Measurements from ENCODE around the gene PAPOLB. TPM values are rescaled to one million over a fixed set of nuclear protein-coding genes. Genes with fewer than 3 reads are reported as not detected.
"Not testable (repeated sequence)": the region's sequence is repeated elsewhere in the genome, so short reads cannot be mapped to it uniquely, and the experiment has no call there.

The PAPOLB gene
- not detected for total RNA-seq

GRCh38 chr7:4861673-4862072 lies at the start of gene PAPOLB:
Gene PAPOLB (minus strand): TSS chr7:4862030. CDS start chr7:4861810, 220 bp downstream.
- Mint-ChIP-seq H3K4me1 (peaks cover 1% of the 10 kb centered on the region), H3K27me3 (peaks cover 57% of the 10 kb centered on the region), H3K36me3 (ENCODE audit: low read depth) (peaks cover 8% of the 10 kb centered on the region), H3K9me3 (ENCODE audit: low read depth) (peaks cover 2% of the 10 kb centered on the region), H3K27ac (no peak within 1 kb of the TSS), H3K4me3 (peak within 1 kb of the TSS; percentile 11)
- CTCF ChIA-PET = no interaction called here
- POLR2A ChIA-PET = no interaction called here
- ATAC-seq (no peak), DNase-seq (peak; percentile 29)
- intact Hi-C loops (cut with DNase I, micrococcal nuclease) = no loop called here

GRCh38 chr7:4911111-4911828 lies 49.4 kb upstream of the PAPOLB start:
- no peak overlapping the region for H3K4me3 Mint-ChIP-seq
- H3K27ac Mint-ChIP-seq = no peak overlapping the region
- ATAC-seq = no peak
- H3K36me3 Mint-ChIP-seq (ENCODE audit: low read depth) = no peaks in the 10 kb centered on the region
- no peaks in the 10 kb centered on the region for H3K27me3 Mint-ChIP-seq
- no peak for DNase-seq
- H3K4me1 Mint-ChIP-seq = no peaks in the 10 kb centered on the region
- no peaks in the 10 kb centered on the region for H3K9me3 Mint-ChIP-seq (ENCODE audit: low read depth)
- ChIA-PET POLR2A (no interaction called here), CTCF (interaction anchor here (0.7 kb wide), 2 partner anchors 12 to 150 kb away, joined by 3 read pairs; no protein-coding TSS in a partner anchor)
- intact Hi-C loops (cut with DNase I, micrococcal nuclease) = no loop called here

- H3K9me3 Mint-ChIP-seq (ENCODE audit: low read depth) = no peaks in the 10 kb centered on the region
- H3K4me3 Mint-ChIP-seq = no peak overlapping the region
- ATAC-seq (no peak), DNase-seq (no peak)
- H3K36me3 Mint-ChIP-seq (ENCODE audit: low read depth) = no peaks in the 10 kb centered on the region
- no peaks in the 10 kb centered on the region for H3K4me1 Mint-ChIP-seq
- no peak overlapping the region for H3K27ac Mint-ChIP-seq
- CTCF ChIA-PET = interaction anchor here (0.6 to 0.7 kb wide), 2 partner anchors 92 to 464 kb away, joined by 3 read pairs; no protein-coding TSS in a partner anchor
- intact Hi-C loops (cut with DNase I, micrococcal nuclease) = no loop called here
- POLR2A ChIA-PET = no interaction called here
- no peaks in the 10 kb centered on the region for H3K27me3 Mint-ChIP-seq
These were observed 44.9 kb upstream of the PAPOLB start for GRCh38 chr7:4906682-4907081.

DNA sequence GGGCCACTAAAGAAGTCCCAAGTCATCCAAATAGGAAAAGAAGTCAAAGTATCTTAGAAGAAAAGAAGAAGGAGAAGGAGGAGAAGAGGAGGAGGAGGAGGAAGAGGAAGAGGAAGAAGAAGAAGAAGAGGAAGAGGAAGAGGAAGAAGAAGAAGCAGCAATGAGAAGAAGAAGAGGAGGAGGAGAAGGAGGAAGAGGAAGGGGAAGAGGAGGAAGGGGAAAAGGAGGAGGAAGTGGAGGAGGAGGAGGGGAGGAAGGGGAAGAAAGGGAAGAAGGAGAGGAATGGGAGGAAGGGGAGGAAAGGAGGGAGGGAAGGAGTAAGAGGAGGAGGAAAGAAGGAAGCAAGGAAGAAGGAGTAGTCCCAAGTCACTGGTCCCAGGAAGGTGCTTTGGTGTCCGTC lies 43.3 kb upstream of the PAPOLB start:
- ChIA-PET POLR2A (no interaction called here), CTCF (no interaction called here)
- Mint-ChIP-seq H3K4me3 (no peak overlapping the region), H3K27me3 (no peaks in the 10 kb centered on the region), H3K4me1 (no peaks in the 10 kb centered on the region), H3K27ac (no peak overlapping the region), H3K9me3 (ENCODE audit: low read depth) (no peaks in the 10 kb centered on the region), H3K36me3 (ENCODE audit: low read depth) (no peaks in the 10 kb centered on the region)
- ATAC-seq = no peak
- intact Hi-C loops (cut with DNase I, micrococcal nuclease) = no loop called here
- DNase-seq = no peak

DNA sequence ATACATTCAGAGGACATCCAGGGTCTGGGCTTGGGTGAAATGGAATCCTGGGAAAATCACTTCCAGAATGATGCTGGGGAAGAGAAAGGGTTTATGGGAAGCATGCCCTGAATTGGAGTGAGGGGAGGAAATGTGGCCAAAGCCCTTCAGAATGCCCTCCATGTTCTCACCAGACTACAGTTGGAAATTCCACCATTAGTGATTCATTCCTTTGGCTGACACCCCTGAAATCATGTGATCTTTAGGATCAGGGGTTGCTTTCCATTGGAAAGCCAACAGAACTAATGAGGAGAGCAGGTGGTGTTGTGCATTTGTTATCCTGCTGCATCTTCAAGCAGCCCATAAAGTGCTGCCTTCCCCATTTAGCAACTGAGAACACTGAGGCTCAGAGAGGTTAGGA lies 42.5 kb upstream of the PAPOLB start:
- ChIA-PET CTCF (interaction anchor here (0.7 kb wide), 1 partner anchor 293 kb away, joined by 3 read pairs; no protein-coding TSS in a partner anchor), POLR2A (no interaction called here)

DNA sequence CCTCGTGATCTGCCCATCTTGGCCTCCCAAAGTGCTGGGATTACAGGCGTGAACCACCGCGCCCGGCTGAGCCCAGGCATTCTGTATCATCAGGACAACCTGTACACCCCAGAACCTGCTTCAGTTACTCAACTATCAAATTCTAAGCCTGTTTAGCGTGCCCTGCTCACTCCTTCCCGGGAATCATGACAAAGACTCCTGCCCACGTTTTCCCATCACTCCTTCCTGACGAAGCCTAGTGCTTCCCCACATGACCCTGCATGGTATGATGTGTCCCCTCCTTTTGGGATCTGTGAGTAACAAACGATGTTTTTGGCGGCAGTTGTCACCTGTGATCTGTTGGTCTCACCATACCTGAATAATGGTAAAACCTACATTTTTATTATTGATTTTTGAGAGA lies 33.9 kb upstream of the PAPOLB start:
- Mint-ChIP-seq H3K36me3 (ENCODE audit: low read depth) (no peaks in the 10 kb centered on the region), H3K9me3 (ENCODE audit: low read depth) (peaks cover 4% of the 10 kb centered on the region), H3K4me3 (no peak overlapping the region), H3K27ac (no peak overlapping the region), H3K4me1 (no peaks in the 10 kb centered on the region), H3K27me3 (peaks cover 2% of the 10 kb centered on the region)
- no peak for ATAC-seq
- ChIA-PET POLR2A (no interaction called here), CTCF (interaction anchor here (0.9 kb wide), 1 partner anchor 97 kb away, joined by 3 read pairs; no protein-coding TSS in a partner anchor)
- DNase-seq = no peak
- intact Hi-C loops (cut with DNase I, micrococcal nuclease) = no loop called here

More for the DNA sequence above, 42.5 kb upstream of the PAPOLB start:
- Mint-ChIP-seq H3K9me3 (ENCODE audit: low read depth) (no peaks in the 10 kb centered on the region), H3K4me3 (no peak overlapping the region), H3K36me3 (ENCODE audit: low read depth) (no peaks in the 10 kb centered on the region), H3K27ac (no peak overlapping the region), H3K27me3 (no peaks in the 10 kb centered on the region), H3K4me1 (no peaks in the 10 kb centered on the region)
- ATAC-seq = no peak
- intact Hi-C loops (cut with DNase I, micrococcal nuclease) = no loop called here
- no peak for DNase-seq

- no peaks in the 10 kb centered on the region for H3K4me1 Mint-ChIP-seq
- ChIA-PET POLR2A (no interaction called here), CTCF (no interaction called here)
- DNase-seq (no peak), ATAC-seq (no peak)
- peaks cover 2% of the 10 kb centered on the region for H3K27me3 Mint-ChIP-seq
- intact Hi-C loops (cut with DNase I, micrococcal nuclease) = no loop called here
- peaks cover 4% of the 10 kb centered on the region for H3K9me3 Mint-ChIP-seq (ENCODE audit: low read depth)
- H3K4me3 Mint-ChIP-seq = no peak overlapping the region
- H3K27ac Mint-ChIP-seq = no peak overlapping the region
- no peaks in the 10 kb centered on the region for H3K36me3 Mint-ChIP-seq (ENCODE audit: low read depth)
These were observed 32.7 kb upstream of the PAPOLB start for GRCh38 chr7:4894482-4894881.

- ChIA-PET POLR2A (no interaction called here), CTCF (no interaction called here)
- Mint-ChIP-seq H3K36me3 (ENCODE audit: low read depth) (no peaks in the 10 kb centered on the region), H3K4me1 (no peaks in the 10 kb centered on the region), H3K4me3 (no peak overlapping the region), H3K27ac (no peak overlapping the region), H3K27me3 (peaks cover 2% of the 10 kb centered on the region), H3K9me3 (ENCODE audit: low read depth) (peaks cover 4% of the 10 kb centered on the region)
- ATAC-seq (no peak), DNase-seq (no peak)
- intact Hi-C loops (cut with DNase I, micrococcal nuclease) = no loop called here
These were observed 32.2 kb upstream of the PAPOLB start for GRCh38 chr7:4893929-4894475.

DNA sequence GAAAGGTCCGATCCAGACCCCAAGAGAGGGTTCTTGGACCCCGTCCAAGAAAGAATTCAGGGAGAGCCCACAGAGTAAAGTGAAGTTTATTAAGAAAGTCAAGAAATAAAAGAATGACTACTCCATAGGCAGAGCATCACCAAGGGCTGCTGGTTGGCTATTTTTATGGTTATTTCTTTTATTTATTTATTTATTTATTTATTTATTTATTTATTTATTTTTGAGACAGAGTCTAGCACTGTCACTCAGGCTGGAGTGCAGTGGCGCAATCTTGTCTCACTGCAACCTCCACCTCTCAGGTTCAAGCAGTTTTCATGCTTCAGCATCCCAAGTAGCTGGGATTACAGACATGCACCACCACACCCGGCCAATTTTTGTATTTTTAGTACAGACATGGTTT lies 31.4 kb upstream of the PAPOLB start:
- H3K4me3 Mint-ChIP-seq; H3K27me3 Mint-ChIP-seq; POLR2A ChIA-PET; ATAC-seq; H3K36me3 Mint-ChIP-seq (ENCODE audit: low read depth); intact Hi-C loops (cut with DNase I, micrococcal nuclease); H3K4me1 Mint-ChIP-seq; H3K27ac Mint-ChIP-seq; DNase-seq; H3K9me3 Mint-ChIP-seq (ENCODE audit: low read depth): not testable (repeated sequence)
- CTCF ChIA-PET = interaction anchor here (0.6 kb wide), 1 partner anchor 96 kb away, joined by 3 read pairs; no protein-coding TSS in a partner anchor

DNA sequence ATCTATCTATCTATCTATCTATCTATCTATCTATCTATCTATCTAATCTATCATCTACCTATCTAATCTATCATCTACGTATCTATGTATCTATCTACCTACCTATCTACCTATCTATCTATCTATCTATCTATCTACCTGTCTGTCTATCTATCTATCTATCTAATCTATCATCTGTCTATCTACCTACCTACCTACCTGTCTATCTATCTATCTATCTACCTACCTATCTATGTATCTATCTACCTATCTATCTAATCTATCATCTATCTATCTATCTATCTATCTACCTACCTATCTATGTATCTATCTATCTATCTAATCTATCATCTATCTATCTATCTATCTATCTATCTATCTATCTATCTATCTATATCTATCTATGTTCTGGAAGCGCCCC lies 29.7 kb upstream of the PAPOLB start:
- H3K4me1 Mint-ChIP-seq; CTCF ChIA-PET; H3K27me3 Mint-ChIP-seq; H3K36me3 Mint-ChIP-seq (ENCODE audit: low read depth); H3K27ac Mint-ChIP-seq; DNase-seq; H3K9me3 Mint-ChIP-seq (ENCODE audit: low read depth); H3K4me3 Mint-ChIP-seq; intact Hi-C loops (cut with DNase I, micrococcal nuclease); ATAC-seq: not testable (repeated sequence)
- POLR2A ChIA-PET = interaction anchor here (0.7 kb wide), 1 partner anchor 8 kb away, joined by 5 read pairs; the partner anchor contains the start of gene RADIL

- CTCF ChIA-PET = no interaction called here
- ATAC-seq (no peak), DNase-seq (no peak)
- H3K4me1 Mint-ChIP-seq = no peaks in the 10 kb centered on the region
- POLR2A ChIA-PET = no interaction called here
- H3K27ac Mint-ChIP-seq = no peak overlapping the region
- no peak overlapping the region for H3K4me3 Mint-ChIP-seq
- intact Hi-C loops (cut with DNase I, micrococcal nuclease) = no loop called here
- H3K27me3 Mint-ChIP-seq = peaks cover 2% of the 10 kb centered on the region
- H3K36me3 Mint-ChIP-seq (ENCODE audit: low read depth) = no peaks in the 10 kb centered on the region
- peaks cover 4% of the 10 kb centered on the region for H3K9me3 Mint-ChIP-seq (ENCODE audit: low read depth)
These were observed 27.9 kb upstream of the PAPOLB start for GRCh38 chr7:4889682-4890081.

GRCh38 chr7:4888161-4888560 lies 26.3 kb upstream of the PAPOLB start:
- no peak overlapping the region for H3K27ac Mint-ChIP-seq
- H3K4me1 Mint-ChIP-seq = no peaks in the 10 kb centered on the region
- no peaks in the 10 kb centered on the region for H3K9me3 Mint-ChIP-seq (ENCODE audit: low read depth)
- POLR2A ChIA-PET = no interaction called here
- intact Hi-C loops (cut with DNase I, micrococcal nuclease) = no loop called here
- no peak for ATAC-seq
- H3K36me3 Mint-ChIP-seq (ENCODE audit: low read depth) = no peaks in the 10 kb centered on the region
- DNase-seq = no peak
- CTCF ChIA-PET = interaction anchor here (0.6 to 1.3 kb wide), 3 partner anchors 40 to 107 kb away, joined by 3 to 4 read pairs (median 3); no protein-coding TSS in a partner anchor
- peaks cover 6% of the 10 kb centered on the region for H3K27me3 Mint-ChIP-seq
- H3K4me3 Mint-ChIP-seq = no peak overlapping the region

Measured in activated CD4-positive, alpha-beta T cell treated with anti-CD3 and anti-CD28 coated beads for 36 hours (primary cell).